ENCODE results near the gene SLC43A2.
"Not testable (repeated sequence)": the region's sequence is repeated elsewhere in the genome, so short reads cannot be mapped to it uniquely, and the experiment has no call there.

The SLC43A2 gene

GRCh38 chr17:1541367-1541904 is 87.2 kb downstream of the SLC43A2 start:
- DNase-seq (ENCODE audit: low read depth in 1 of 2, low spot score in 1 of 2) = no peak

GRCh38 chr17:1539811-1540210 is 88.8 kb downstream of the SLC43A2 start:
- no peak for DNase-seq (ENCODE audit: low read depth in 1 of 2, low spot score in 1 of 2)

- DNase-seq (ENCODE audit: low read depth in 1 of 2, low spot score in 1 of 2) = no peak
Observed at GRCh38 chr17:1535737-1536136, 92.9 kb downstream of the SLC43A2 start.

GRCh38 chr17:1533661-1534325 is 94.8 kb downstream of the SLC43A2 start:
- no peak for DNase-seq (ENCODE audit: low read depth in 1 of 2, low spot score in 1 of 2)

- DNase-seq (ENCODE audit: low read depth in 1 of 2, low spot score in 1 of 2) = peak; percentile 12 to 15
Observed at GRCh38 chr17:1532836-1533602, 95.6 kb downstream of the SLC43A2 start.

GRCh38 chr17:1529863-1530262 is 98.8 kb downstream of the SLC43A2 start:
- no peak for DNase-seq (ENCODE audit: low read depth in 1 of 2, low spot score in 1 of 2)

GRCh38 chr17:1526876-1527275 is 101.8 kb downstream of the SLC43A2 start:
- DNase-seq (ENCODE audit: low read depth in 1 of 2, low spot score in 1 of 2) = not testable (repeated sequence)

- DNase-seq (ENCODE audit: low read depth in 1 of 2, low spot score in 1 of 2) = no peak
Observed at GRCh38 chr17:1522626-1523025, 106.0 kb downstream of the SLC43A2 start.

- DNase-seq (ENCODE audit: low read depth in 1 of 2, low spot score in 1 of 2) = no peak
Observed at GRCh38 chr17:1521086-1521640, 107.5 kb downstream of the SLC43A2 start.

- DNase-seq (ENCODE audit: low read depth in 1 of 2, low spot score in 1 of 2) = no peak
Observed at GRCh38 chr17:1519678-1520077, 109.0 kb downstream of the SLC43A2 start.
